CD4-positive, alpha-beta T cell treated with Interleukin-10 for 1 hour (primary cell): Measurements from ENCODE around the gene PRR7.

Experiments used
- DNase-seq: peaks from one replicate; pipeline ENCODE4 v3.0.0-alpha.2; 2020

PRR7 gene

GRCh38 chr5:177438468-177438867, 8.1 kb upstream of the PRR7 start:
- no peak for DNase-seq

DNA sequence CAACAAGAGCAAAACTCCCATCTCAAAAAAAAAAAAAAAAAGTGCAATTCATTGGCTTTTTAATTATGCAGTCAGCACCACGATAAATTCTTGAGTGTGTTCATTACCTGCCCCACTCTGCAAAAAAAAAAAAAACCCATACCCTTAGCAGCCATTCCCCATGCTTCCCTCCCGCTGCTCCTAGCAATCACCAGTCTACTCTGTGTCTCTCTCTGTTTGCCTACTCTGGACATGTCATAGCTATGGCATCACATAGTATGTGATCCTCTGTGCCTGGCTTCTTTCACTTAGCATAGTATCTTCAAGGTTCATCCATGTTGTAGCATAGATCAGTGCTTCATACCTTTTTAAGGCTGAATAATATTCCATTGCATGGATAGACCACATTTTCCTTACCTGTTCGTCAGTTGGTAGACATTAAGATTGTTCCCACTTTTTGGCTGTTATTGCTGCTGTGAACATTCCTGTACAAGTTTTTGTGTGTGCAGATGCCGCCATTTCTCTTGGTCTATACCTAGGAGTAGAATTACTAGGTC, 7.0 kb upstream of the PRR7 start:
- DNase-seq, result no peak

GRCh38 chr5:177440211-177440989, 6.2 kb upstream of the PRR7 start:
- DNase-seq, result peak; percentile 75

DNA sequence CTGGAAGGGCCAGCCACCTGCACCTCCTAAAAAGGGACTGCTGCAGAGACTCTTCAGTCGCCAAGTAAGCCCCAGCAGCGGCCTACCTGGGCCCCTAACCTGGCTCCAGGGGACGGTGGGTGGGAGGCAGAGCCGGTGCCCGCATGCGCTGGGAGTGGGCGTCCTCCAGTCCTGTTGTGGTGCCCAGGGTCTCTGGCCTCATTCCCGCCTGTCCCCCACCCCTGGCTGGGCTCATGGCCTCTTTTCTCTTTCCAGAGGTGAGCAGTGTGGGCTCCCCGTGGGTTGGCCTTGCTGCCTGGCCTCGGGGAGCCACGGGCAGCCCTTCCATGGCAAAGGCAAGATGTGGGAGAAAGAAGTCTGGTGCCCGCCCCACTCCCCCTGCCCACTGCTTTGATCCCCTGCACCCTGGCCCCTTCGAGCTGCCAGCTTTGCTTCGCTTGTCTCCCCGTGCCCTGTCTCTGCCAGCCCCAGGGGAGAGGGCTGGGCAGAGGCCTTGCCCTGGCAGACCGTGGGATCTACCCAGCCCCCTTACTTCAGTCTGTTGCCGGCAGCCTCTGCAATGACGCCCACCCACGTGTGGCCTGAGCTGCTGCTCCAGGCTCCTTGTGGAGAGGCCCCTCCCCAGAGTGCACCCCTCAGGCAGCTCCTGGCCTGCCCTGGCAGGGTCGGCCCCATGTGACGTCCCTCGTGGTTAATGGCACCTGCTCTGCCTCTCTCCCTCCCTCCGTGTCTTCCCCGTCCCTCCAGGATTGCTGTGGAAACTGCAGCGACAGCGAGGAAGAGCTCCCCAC, 5.4 kb upstream of the PRR7 start:
- no peak for DNase-seq

- no peak for DNase-seq
Measured at GRCh38 chr5:177442066-177442826, 4.4 kb upstream of the PRR7 start.

- no peak for DNase-seq
Measured at GRCh38 chr5:177443144-177443983, 3.2 kb upstream of the PRR7 start.

GRCh38 chr5:177444106-177445051, 2.2 kb upstream of the PRR7 start:
- DNase-seq, result peak; percentile 65

GRCh38 chr5:177445052-177445916, 1.3 kb upstream of the PRR7 start:
- peak; percentile 54 for DNase-seq

DNA sequence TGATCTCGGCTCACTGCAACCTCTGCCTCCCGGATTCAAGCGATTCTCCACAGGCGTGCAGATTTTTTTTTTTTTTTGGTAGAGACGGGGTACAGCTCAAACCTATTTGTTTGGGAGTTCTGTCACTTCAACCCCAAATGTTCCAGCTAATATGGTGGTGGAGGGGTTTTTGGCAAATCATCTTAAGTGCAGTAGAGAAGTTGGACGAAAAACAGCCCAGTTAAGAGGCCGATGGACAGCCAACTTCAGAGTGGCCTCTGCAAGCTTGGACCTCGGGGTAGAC, 756 bp upstream of the PRR7 start:
- DNase-seq, result peak; percentile 26

DNA sequence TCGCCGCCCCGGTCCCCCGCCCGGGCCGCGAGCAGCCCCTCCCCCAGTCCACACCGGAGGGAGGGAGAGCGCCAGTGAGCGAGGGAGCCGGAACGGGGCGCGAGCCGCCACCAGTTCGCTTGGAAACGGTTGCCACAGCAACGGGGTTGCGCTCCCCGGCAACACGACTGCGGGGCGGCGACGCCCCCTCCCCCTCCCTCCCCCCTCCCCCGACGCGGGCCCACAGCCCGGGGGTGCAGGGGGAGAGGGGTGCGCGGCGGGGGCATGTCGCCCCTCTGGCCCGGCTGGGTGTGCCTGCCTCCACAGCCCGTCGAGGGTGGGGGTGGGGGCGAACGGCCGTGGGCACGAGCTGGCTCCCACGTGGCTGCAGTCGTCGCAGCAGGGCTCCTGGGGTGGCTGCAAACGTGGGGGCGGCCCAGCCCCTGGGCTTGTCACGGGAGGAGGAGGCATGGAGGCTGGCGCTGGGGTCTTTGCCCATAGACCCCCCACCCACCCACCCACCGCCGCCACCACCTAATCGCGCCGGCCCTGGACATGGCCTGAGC, 524 bp downstream of the PRR7 start:
- peak; percentile 88 for DNase-seq

DNA sequence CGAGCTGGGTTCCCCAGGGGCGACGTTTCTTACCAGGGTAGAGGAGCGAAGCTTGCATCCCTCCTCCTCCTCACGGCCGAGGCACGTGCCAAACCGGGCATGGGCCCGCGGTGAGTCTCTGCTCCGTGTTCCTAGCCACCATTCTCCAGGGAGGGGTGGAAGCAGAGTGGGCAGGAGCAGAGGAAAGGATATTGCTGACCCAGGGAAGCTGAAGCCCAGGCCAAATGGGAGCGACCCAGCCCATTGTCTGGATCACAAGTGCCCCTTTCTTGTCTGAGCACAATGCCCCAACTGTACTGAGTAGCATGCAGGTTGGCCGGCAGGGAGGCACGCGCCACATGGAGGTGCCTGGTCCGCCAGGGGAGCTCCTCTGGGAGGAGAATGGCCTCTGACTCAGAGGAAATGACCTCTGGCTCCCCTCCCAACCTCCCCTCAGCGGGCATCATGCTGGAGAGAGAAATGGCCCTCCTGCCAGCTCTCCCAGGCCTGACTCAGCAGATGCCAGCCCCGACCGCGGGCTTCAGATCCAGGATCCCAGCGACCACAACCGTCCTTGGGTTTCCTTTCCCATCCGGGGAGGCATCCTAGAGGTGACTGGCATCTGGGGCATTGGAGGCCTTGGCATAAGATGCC, 1.1 kb downstream of the PRR7 start:
- no peak for DNase-seq

- DNase-seq, result no peak
Measured at GRCh38 chr5:177448244-177448950, 1.8 kb downstream of the PRR7 start.

- no peak for DNase-seq
Measured at GRCh38 chr5:177449140-177450061, 2.8 kb downstream of the PRR7 start.

GRCh38 chr5:177450667-177451424, 4.2 kb downstream of the PRR7 start:
- DNase-seq, result no peak

- no peak for DNase-seq
Measured at GRCh38 chr5:177452688-177453638, 6.3 kb downstream of the PRR7 start.
